Measurements from ENCODE around the gene OSBPL3. TPM values are rescaled to one million over a fixed set of nuclear protein-coding genes. Genes with fewer than 3 reads are reported as not detected.

Gene OSBPL3
- total and polyA plus RNA-seq, 10 donors = 10.3 to 33.9 (median 26.8) TPM

- Histone ChIP-seq H3K36me3 (peaks cover 0 to 13% (median 0%) of the 10 kb centered on the region in 6 donors), H3K27me3 (replicated peaks in 1 of 7) (no peaks in the 10 kb centered on the region), H3K27ac (peak overlapping the region; percentile 22 to 86 (median 76)), H3K9me3 (no peaks in the 10 kb centered on the region), H3K4me1 (peaks cover 12 to 43% (median 33%) of the 10 kb centered on the region in 6 donors), H3K4me3 (no peak overlapping the region)
- intact Hi-C loops (cut with DNase I; ENCODE audit: low total_unique reads) = loop anchor here (5.0 kb wide), 1 partner anchor 156 kb away; no protein-coding TSS in a partner anchor
- TF ChIP-seq, protein P1, sequence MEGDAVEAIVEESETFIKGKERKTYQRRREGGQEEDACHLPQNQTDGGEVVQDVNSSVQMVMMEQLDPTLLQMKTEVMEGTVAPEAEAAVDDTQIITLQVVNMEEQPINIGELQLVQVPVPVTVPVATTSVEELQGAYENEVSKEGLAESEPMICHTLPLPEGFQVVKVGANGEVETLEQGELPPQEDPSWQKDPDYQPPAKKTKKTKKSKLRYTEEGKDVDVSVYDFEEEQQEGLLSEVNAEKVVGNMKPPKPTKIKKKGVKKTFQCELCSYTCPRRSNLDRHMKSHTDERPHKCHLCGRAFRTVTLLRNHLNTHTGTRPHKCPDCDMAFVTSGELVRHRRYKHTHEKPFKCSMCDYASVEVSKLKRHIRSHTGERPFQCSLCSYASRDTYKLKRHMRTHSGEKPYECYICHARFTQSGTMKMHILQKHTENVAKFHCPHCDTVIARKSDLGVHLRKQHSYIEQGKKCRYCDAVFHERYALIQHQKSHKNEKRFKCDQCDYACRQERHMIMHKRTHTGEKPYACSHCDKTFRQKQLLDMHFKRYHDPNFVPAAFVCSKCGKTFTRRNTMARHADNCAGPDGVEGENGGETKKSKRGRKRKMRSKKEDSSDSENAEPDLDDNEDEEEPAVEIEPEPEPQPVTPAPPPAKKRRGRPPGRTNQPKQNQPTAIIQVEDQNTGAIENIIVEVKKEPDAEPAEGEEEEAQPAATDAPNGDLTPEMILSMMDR (IDR thresholded peaks at IDR 0.05 in 8 of 11, conservative IDR thresholded peaks at IDR 0.05 in 3 of 11) = peak in 8 of 11 experiments; percentile 17 to 55 (median 42)
- TF ChIP-seq POLR2AphosphoS5 (IDR thresholded peaks at IDR 0.05) (peak in 2 of 3 donors; percentile 71 to 82), POLR2A (IDR thresholded peaks at IDR 0.05) (no peak)
- 13 to 32% (median 23%) methylated on average over 9 of the region's 9 CpGs for WGBS, 5 donors
- DNase-seq = peak; percentile 92
Observed at GRCh38 chr7:24821045-24821753, 158.8 kb downstream of the OSBPL3 start.

GRCh38 chr7:24820730-24821044 lies 159.3 kb downstream of the OSBPL3 start:
- no peaks in the 10 kb centered on the region for H3K27me3 ChIP-seq (replicated peaks in 1 of 7)
- peaks cover 8 to 38% (median 28%) of the 10 kb centered on the region in 6 donors for H3K4me1 ChIP-seq
- intact Hi-C loops (cut with DNase I; ENCODE audit: low total_unique reads) = loop anchor here (5.0 kb wide), 1 partner anchor 157 kb away; no protein-coding TSS in a partner anchor
- H3K4me3 ChIP-seq = no peak overlapping the region
- H3K27ac ChIP-seq = peak overlapping the region; percentile 22 to 86 (median 76)
- DNase-seq = no peak
- H3K9me3 ChIP-seq = no peaks in the 10 kb centered on the region
- H3K36me3 ChIP-seq = peaks cover 0 to 18% (median 2%) of the 10 kb centered on the region in 6 donors
- TF ChIP-seq POLR2A (IDR thresholded peaks at IDR 0.05) (no peak), POLR2AphosphoS5 (IDR thresholded peaks at IDR 0.05) (no peak)
- TF ChIP-seq, protein P1 (IDR thresholded peaks at IDR 0.05 in 8 of 11, conservative IDR thresholded peaks at IDR 0.05 in 3 of 11) = no peak

- intact Hi-C loops (cut with DNase I; ENCODE audit: low total_unique reads) = loop anchor here (2.0 to 5.0 kb wide), 2 partner anchors 157 to 249 kb away; no protein-coding TSS in a partner anchor
- H3K36me3 ChIP-seq = peaks cover 0 to 24% (median 3%) of the 10 kb centered on the region in 6 donors
- H3K9me3 ChIP-seq = no peaks in the 10 kb centered on the region
- TF ChIP-seq, protein P1 (IDR thresholded peaks at IDR 0.05 in 8 of 11, conservative IDR thresholded peaks at IDR 0.05 in 3 of 11) = peak; percentile 46 to 87 (median 78)
- TF ChIP-seq POLR2A (IDR thresholded peaks at IDR 0.05) = no peak
- TF ChIP-seq POLR2AphosphoS5 (IDR thresholded peaks at IDR 0.05) = peak in 2 of 3 donors; percentile 51 to 54
- H3K4me3 ChIP-seq = no peak overlapping the region
- peaks cover 8 to 32% (median 23%) of the 10 kb centered on the region in 6 donors for H3K4me1 ChIP-seq
- 15 to 18% (median 17%) methylated on average over 11 of the region's 11 CpGs for WGBS, 5 donors
- peak overlapping the region; percentile 22 to 86 (median 76) for H3K27ac ChIP-seq
- H3K27me3 ChIP-seq (replicated peaks in 1 of 7) = no peaks in the 10 kb centered on the region
- DNase-seq = peak; percentile 90
Observed at GRCh38 chr7:24819916-24820689, 159.9 kb downstream of the OSBPL3 start.

DNA sequence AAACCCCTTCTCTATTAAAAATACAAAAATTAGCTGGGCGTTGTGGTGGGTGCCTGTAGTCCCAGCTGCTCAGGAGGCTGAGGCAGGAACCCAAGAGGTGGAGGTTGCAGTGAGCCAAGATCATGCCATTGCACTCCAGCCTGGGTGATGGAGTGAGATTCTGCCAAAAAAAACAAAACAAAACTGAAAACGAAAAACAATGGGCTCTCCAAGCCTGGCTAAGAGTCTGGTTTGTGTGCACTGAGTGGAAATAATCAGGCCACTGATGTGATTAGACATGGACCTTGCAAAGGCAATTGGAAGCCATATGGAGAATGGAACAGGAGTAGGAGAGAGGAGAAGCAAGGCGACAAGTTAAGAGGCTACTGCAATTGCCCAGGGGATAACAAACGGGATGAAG lies 162.6 kb downstream of the OSBPL3 start:
- WGBS, 5 donors = 72 to 90% (median 81%) methylated on average over 4 of the region's 4 CpGs
- H3K4me3 ChIP-seq = no peak overlapping the region
- H3K4me1 ChIP-seq = peaks cover 8 to 26% (median 23%) of the 10 kb centered on the region in 6 donors
- no peak for DNase-seq
- H3K27me3 ChIP-seq (replicated peaks in 1 of 7) = no peaks in the 10 kb centered on the region
- intact Hi-C loops (cut with DNase I; ENCODE audit: low total_unique reads) = no loop called here
- TF ChIP-seq, protein P1 (IDR thresholded peaks at IDR 0.05 in 8 of 11, conservative IDR thresholded peaks at IDR 0.05 in 3 of 11) = no peak
- no peak for TF ChIP-seq POLR2AphosphoS5 (IDR thresholded peaks at IDR 0.05)
- no peak overlapping the region for H3K27ac ChIP-seq
- no peaks in the 10 kb centered on the region for H3K9me3 ChIP-seq
- peaks cover 0 to 49% (median 11%) of the 10 kb centered on the region in 6 donors for H3K36me3 ChIP-seq
